Keratinocyte (primary cell): ENCODE measurements around the gene KRTAP12-1.

ENCODE experiments used
- CTCF ChIP-seq, 3 experiments: IDR thresholded peaks in 1 of 3; conservative IDR thresholded peaks in 1 of 3; optimal IDR thresholded peaks in 1 of 3; 2 replicates in 2 of 3; 3 replicates in 1 of 3; pipeline versions ENCODE3 to v1.5.1; 2011; ENCODE audit warnings: low read length in 3 of 3, mild to moderate bottlenecking in 3 of 3, moderate library complexity in 2 of 3, control low read depth in 1 of 3, inconsistent platforms in 1 of 3; ENCODE audit not compliant: insufficient read depth in 2 of 3; ENCODE audit errors: extremely low read depth in 1 of 3
- EZH2 ChIP-seq: IDR thresholded peaks from one replicate; pipeline ENCODE4 v1.6.1; 2012; ENCODE audit warnings: inconsistent platforms, mild to moderate bottlenecking, low read length, moderate library complexity

- no peak for TF ChIP-seq CTCF (optimal IDR thresholded peaks at IDR 0.05 in 1 of 3, IDR thresholded peaks at IDR 0.05 in 1 of 3, conservative IDR thresholded peaks at IDR 0.05 in 1 of 3; ENCODE audit: extremely low read depth in 1 of 3, insufficient read depth in 2 of 3, low read length in 3 of 3)
- TF ChIP-seq EZH2 = no peak
Measured at GRCh38 chr21:44677881-44678280, 4.1 kb downstream of the KRTAP12-1 start.
